Measurements from ENCODE around the gene SAMD7. TPM values are rescaled to one million over a fixed set of nuclear protein-coding genes. Genes with fewer than 3 reads are reported as not detected.

The SAMD7 gene
- total and polyA plus RNA-seq, 2 of the 13 experiments (the other 11 are each of a cell fraction or from before 2014, with no cell fraction given), result not detected

GRCh38 chr3:169966951-169967915 is 55.9 kb downstream of the SAMD7 start (continued):
- TF ChIP-seq, protein P1, sequence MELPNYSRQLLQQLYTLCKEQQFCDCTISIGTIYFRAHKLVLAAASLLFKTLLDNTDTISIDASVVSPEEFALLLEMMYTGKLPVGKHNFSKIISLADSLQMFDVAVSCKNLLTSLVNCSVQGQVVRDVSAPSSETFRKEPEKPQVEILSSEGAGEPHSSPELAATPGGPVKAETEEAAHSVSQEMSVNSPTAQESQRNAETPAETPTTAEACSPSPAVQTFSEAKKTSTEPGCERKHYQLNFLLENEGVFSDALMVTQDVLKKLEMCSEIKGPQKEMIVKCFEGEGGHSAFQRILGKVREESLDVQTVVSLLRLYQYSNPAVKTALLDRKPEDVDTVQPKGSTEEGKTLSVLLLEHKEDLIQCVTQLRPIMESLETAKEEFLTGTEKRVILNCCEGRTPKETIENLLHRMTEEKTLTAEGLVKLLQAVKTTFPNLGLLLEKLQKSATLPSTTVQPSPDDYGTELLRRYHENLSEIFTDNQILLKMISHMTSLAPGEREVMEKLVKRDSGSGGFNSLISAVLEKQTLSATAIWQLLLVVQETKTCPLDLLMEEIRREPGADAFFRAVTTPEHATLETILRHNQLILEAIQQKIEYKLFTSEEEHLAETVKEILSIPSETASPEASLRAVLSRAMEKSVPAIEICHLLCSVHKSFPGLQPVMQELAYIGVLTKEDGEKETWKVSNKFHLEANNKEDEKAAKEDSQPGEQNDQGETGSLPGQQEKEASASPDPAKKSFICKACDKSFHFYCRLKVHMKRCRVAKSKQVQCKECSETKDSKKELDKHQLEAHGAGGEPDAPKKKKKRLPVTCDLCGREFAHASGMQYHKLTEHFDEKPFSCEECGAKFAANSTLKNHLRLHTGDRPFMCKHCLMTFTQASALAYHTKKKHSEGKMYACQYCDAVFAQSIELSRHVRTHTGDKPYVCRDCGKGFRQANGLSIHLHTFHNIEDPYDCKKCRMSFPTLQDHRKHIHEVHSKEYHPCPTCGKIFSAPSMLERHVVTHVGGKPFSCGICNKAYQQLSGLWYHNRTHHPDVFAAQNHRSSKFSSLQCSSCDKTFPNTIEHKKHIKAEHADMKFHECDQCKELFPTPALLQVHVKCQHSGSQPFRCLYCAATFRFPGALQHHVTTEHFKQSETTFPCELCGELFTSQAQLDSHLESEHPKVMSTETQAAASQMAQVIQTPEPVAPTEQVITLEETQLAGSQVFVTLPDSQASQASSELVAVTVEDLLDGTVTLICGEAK (IDR thresholded peaks at IDR 0.05), result no peak
- TF ChIP-seq, protein P1 (CRISPR knock-in tag; IDR thresholded peaks at IDR 0.05), result no peak
- TF ChIP-seq ATF7-NPFF (CRISPR knock-in tag; IDR thresholded peaks at IDR 0.05; ENCODE audit: low read depth), result peak; percentile 3; the same call in 1 of the 2 replicates
- TF ChIP-seq NKX3-1 (CRISPR knock-in tag; IDR thresholded peaks at IDR 0.05), result no peak
- TF ChIP-seq MAFK (conservative IDR thresholded peaks at IDR 0.05 in 1 of 2, IDR thresholded peaks at IDR 0.05 in 1 of 2; ENCODE audit: low read length in 2 of 2), result no peak
- no peak for TF ChIP-seq SMARCC2 (IDR thresholded peaks at IDR 0.05)
- TF ChIP-seq NFE2L2 (IDR thresholded peaks at IDR 0.05; ENCODE audit: low read length), result no peak
- TF ChIP-seq SPEN (CRISPR knock-in tag; IDR thresholded peaks at IDR 0.05; ENCODE audit: low read depth), result peak; percentile 8; the same call in 1 of the 2 replicates
- no peak for TF ChIP-seq ZNF510 (CRISPR knock-in tag; IDR thresholded peaks at IDR 0.05; ENCODE audit: low read depth)
- TF ChIP-seq ZNF225 (CRISPR knock-in tag; IDR thresholded peaks at IDR 0.05), result peak; percentile 48; the same call in 1 of the 2 replicates
- no peak for TF ChIP-seq ZNF333 (CRISPR knock-in tag; IDR thresholded peaks at IDR 0.05; ENCODE audit: borderline replicate concordance)
- no peak for TF ChIP-seq ZNF383 (CRISPR knock-in tag; IDR thresholded peaks at IDR 0.05; ENCODE audit: borderline replicate concordance)
- TF ChIP-seq HNRNPH1 (optimal IDR thresholded peaks at IDR 0.05; ENCODE audit: low read depth, low read length), result no peak
- 0 out of 2 replicates have a peak, but pooled peaks have one; percentile 2 for TF ChIP-seq ZNF234 (CRISPR knock-in tag; conservative IDR thresholded peaks at IDR 0.05)
- no peak for TF ChIP-seq NCOA2 (CRISPR knock-in tag; IDR thresholded peaks at IDR 0.05)
- no peak for TF ChIP-seq THAP9 (CRISPR knock-in tag; IDR thresholded peaks at IDR 0.05; ENCODE audit: borderline replicate concordance)
- peak; percentile 95 for TF ChIP-seq TGIF2 (CRISPR knock-in tag; IDR thresholded peaks at IDR 0.05)
- TF ChIP-seq HMG20A (CRISPR knock-in tag; IDR thresholded peaks at IDR 0.05; ENCODE audit: borderline replicate concordance), result no peak
